Neural cell (in vitro differentiated cells): ENCODE results near the gene THYN1. TPM values are rescaled to one million over a fixed set of nuclear protein-coding genes. Genes with fewer than 3 reads are reported as not detected.

Experiments
- H2AFZ ChIP-seq: fragments of 200-600, 300-800 bp; sonication (generic), shearing (Covaris generic); 2 replicates; pipeline ENCODE4 v1.6.0; 2014; ENCODE audit warnings: low read depth, mild to moderate bottlenecking, antibody characterized with exemption, low read length, moderate library complexity
- H3F3A ChIP-seq: fragments of 200-600 bp; shearing (Covaris generic); 2 replicates; pipeline ENCODE4 v1.6.1; 2016; ENCODE audit warnings: mild to moderate bottlenecking, moderate library complexity, mixed read lengths, antibody characterized with exemption, low read length; ENCODE audit not compliant: insufficient read depth, poor library complexity, severe bottlenecking
- H3K27ac ChIP-seq: fragments of 200-600, 300-800 bp; sonication (generic), shearing (Covaris generic); 2 replicates; pipeline ENCODE4 v1.5.1; 2014; ENCODE audit warnings: mild to moderate bottlenecking, low read length, moderate library complexity
- H3K27me3 ChIP-seq: fragments of 300-800, 200-600 bp; sonication (generic), shearing (Covaris generic); 2 replicates; pipeline ENCODE4 v1.6.0; 2014; ENCODE audit warnings: mild to moderate bottlenecking, low read depth, low read length, moderate library complexity; ENCODE audit not compliant: insufficient read depth
- H3K36me3 ChIP-seq: fragments of 300-800, 200-600 bp; sonication (generic), shearing (Covaris generic); 2 replicates; pipeline ENCODE4 v1.5.1; 2014; ENCODE audit warnings: mild to moderate bottlenecking, antibody characterized with exemption, low read length, moderate library complexity; ENCODE audit not compliant: insufficient read depth
- H3K4me2 ChIP-seq: fragments of 300-800, 200-600 bp; sonication (generic), shearing (Covaris generic); 2 replicates; pipeline ENCODE4 v1.6.0; 2014; ENCODE audit warnings: mild to moderate bottlenecking, low read length
- H3K4me3 ChIP-seq: fragments of 300-800, 200-600 bp; sonication (generic), shearing (Covaris generic); 2 replicates; pipeline ENCODE4 v1.5.1; 2014; ENCODE audit warnings: mild to moderate bottlenecking, low read length, moderate library complexity
- H3K79me2 ChIP-seq: fragments of 200-600 bp; shearing (Covaris generic); replicated peaks from 2 replicates; pipeline ENCODE4 v1.6.0; 2014; ENCODE audit warnings: mild to moderate bottlenecking, low read length, moderate library complexity; ENCODE audit not compliant: insufficient read depth
- H3K9ac ChIP-seq: fragments of 300-800, 200-600 bp; sonication (generic), shearing (Covaris generic); 2 replicates; pipeline ENCODE4 v1.6.1; 2016; ENCODE audit warnings: mild to moderate bottlenecking, low read length, mixed read lengths
- H3K9me2 ChIP-seq: fragments of 200-600 bp; shearing (Covaris generic); 2 replicates; pipeline ENCODE4 v1.6.1; 2016; ENCODE audit warnings: mild to moderate bottlenecking, low read length, mixed read lengths; ENCODE audit not compliant: insufficient read depth
- H3K9me3 ChIP-seq: fragments of 200-600, 300-800 bp; sonication (generic), shearing (Covaris generic); 2 replicates; pipeline ENCODE4 v1.6.1; 2016; ENCODE audit warnings: mild to moderate bottlenecking, mixed run types, low read length, moderate library complexity, mixed read lengths
- H4K20me1 ChIP-seq: fragments of 200-600 bp; shearing (Covaris generic); 2 replicates; pipeline ENCODE4 v1.6.1; 2016; ENCODE audit warnings: mild to moderate bottlenecking, mixed run types; ENCODE audit not compliant: insufficient read depth
- EP300 ChIP-seq: fragments of 450-650 bp; conservative IDR thresholded peaks from 2 replicates; pipeline ENCODE4 v1.6.1; 2014; ENCODE audit warnings: antibody characterized with exemption, mild to moderate bottlenecking, moderate library complexity; ENCODE audit not compliant: poor library complexity, severe bottlenecking
- EZH2 ChIP-seq: fragments of 200-600, 300-800 bp; shearing (Covaris generic), sonication (generic); IDR thresholded peaks from 2 replicates; pipeline ENCODE4 v1.6.1; 2014; ENCODE audit warnings: antibody characterized with exemption, low read length, borderline replicate concordance, mild to moderate bottlenecking; ENCODE audit not compliant: insufficient read depth, poor library complexity, severe bottlenecking
- MXI1 ChIP-seq: fragments of 450-650 bp; conservative IDR thresholded peaks from 2 replicates; pipeline ENCODE4 v1.6.1; 2014; ENCODE audit warnings: antibody characterized with exemption, mild to moderate bottlenecking; ENCODE audit not compliant: poor library complexity, severe bottlenecking
- POLR2AphosphoS5 ChIP-seq: IDR thresholded peaks from 2 replicates; pipeline ENCODE4 v1.6.1; 2012
- RAD21 ChIP-seq: fragments of 450-650 bp; conservative IDR thresholded peaks from 2 replicates; pipeline ENCODE4 v1.6.1; 2014; ENCODE audit warnings: antibody characterized with exemption, mild to moderate bottlenecking, moderate library complexity
- SMC3 ChIP-seq: fragments of 450-650 bp; conservative IDR thresholded peaks from 2 replicates; pipeline ENCODE4 v1.6.1; 2014; ENCODE audit warnings: antibody characterized with exemption, mild to moderate bottlenecking, moderate library complexity; ENCODE audit not compliant: poor library complexity
- TAF1 ChIP-seq: IDR thresholded peaks from 2 replicates; pipeline ENCODE4 v1.6.1; 2012; ENCODE audit warnings: low read depth
- polyA plus RNA-seq: library from polyadenylated mRNA; depleted of rRNA; stranded (reverse); fragments of >200 nt; gene quantifications from 2 replicates; pipeline ENCODE4 v1.2.3, GENCODE V29; 2014
- TF ChIP-seq, protein P1 (sequence below): fragments of 450-650 bp; IDR thresholded peaks from 2 replicates; pipeline ENCODE4 v1.5.1; 2014; ENCODE audit warnings: antibody characterized with exemption, mild to moderate bottlenecking, moderate library complexity; ENCODE audit not compliant: poor library complexity, severe bottlenecking
- TF ChIP-seq, protein P2 (sequence below): IDR thresholded peaks from 2 replicates; pipeline ENCODE4 v1.6.1; 2012; ENCODE audit warnings: borderline replicate concordance

Gene THYN1
- polyA plus RNA-seq, 1 donor from 2014 or later = 164 TPM

DNA sequence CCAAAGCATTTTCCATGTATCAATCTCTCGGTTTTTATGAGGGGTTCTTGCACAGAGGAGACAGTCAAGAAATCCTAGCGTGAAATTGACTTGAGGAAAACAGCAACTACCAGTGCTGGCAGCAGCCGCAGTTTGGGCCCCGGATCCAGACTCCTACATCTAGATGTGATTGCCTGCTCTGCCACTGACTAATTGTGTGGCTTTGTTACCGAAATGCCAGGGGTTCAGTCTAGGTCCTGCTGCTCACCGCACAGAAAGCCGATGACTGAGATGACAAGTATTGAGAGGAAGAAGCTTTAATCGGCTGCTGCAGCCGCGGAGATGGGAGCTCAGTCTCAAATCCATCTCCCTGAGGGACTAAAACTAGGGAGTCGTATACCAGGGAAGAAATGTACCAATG is 14.8 kb upstream of the THYN1 start:
- no peaks in the 10 kb centered on the region for H3K9me2 ChIP-seq
- no peaks in the 10 kb centered on the region for H3F3A ChIP-seq
- no peaks in the 10 kb centered on the region for H4K20me1 ChIP-seq
- no peak overlapping the region for H3K4me2 ChIP-seq
- TF ChIP-seq, protein P1, sequence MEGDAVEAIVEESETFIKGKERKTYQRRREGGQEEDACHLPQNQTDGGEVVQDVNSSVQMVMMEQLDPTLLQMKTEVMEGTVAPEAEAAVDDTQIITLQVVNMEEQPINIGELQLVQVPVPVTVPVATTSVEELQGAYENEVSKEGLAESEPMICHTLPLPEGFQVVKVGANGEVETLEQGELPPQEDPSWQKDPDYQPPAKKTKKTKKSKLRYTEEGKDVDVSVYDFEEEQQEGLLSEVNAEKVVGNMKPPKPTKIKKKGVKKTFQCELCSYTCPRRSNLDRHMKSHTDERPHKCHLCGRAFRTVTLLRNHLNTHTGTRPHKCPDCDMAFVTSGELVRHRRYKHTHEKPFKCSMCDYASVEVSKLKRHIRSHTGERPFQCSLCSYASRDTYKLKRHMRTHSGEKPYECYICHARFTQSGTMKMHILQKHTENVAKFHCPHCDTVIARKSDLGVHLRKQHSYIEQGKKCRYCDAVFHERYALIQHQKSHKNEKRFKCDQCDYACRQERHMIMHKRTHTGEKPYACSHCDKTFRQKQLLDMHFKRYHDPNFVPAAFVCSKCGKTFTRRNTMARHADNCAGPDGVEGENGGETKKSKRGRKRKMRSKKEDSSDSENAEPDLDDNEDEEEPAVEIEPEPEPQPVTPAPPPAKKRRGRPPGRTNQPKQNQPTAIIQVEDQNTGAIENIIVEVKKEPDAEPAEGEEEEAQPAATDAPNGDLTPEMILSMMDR = no peak
- TF ChIP-seq EP300 (no peak), RAD21 (no peak), TAF1 (no peak), SMC3 (no peak), POLR2AphosphoS5 (no peak), EZH2 (no peak), MXI1 (no peak)
- TF ChIP-seq, protein P2, sequence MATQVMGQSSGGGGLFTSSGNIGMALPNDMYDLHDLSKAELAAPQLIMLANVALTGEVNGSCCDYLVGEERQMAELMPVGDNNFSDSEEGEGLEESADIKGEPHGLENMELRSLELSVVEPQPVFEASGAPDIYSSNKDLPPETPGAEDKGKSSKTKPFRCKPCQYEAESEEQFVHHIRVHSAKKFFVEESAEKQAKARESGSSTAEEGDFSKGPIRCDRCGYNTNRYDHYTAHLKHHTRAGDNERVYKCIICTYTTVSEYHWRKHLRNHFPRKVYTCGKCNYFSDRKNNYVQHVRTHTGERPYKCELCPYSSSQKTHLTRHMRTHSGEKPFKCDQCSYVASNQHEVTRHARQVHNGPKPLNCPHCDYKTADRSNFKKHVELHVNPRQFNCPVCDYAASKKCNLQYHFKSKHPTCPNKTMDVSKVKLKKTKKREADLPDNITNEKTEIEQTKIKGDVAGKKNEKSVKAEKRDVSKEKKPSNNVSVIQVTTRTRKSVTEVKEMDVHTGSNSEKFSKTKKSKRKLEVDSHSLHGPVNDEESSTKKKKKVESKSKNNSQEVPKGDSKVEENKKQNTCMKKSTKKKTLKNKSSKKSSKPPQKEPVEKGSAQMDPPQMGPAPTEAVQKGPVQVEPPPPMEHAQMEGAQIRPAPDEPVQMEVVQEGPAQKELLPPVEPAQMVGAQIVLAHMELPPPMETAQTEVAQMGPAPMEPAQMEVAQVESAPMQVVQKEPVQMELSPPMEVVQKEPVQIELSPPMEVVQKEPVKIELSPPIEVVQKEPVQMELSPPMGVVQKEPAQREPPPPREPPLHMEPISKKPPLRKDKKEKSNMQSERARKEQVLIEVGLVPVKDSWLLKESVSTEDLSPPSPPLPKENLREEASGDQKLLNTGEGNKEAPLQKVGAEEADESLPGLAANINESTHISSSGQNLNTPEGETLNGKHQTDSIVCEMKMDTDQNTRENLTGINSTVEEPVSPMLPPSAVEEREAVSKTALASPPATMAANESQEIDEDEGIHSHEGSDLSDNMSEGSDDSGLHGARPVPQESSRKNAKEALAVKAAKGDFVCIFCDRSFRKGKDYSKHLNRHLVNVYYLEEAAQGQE = no peak
- no peak overlapping the region for H3K27ac ChIP-seq
- H3K9me3 ChIP-seq = no peaks in the 10 kb centered on the region
- H3K27me3 ChIP-seq = no peaks in the 10 kb centered on the region
- H3K79me2 ChIP-seq = no peaks in the 10 kb centered on the region
- H3K36me3 ChIP-seq = peaks cover 4% of the 10 kb centered on the region
- no peak overlapping the region for H2AFZ ChIP-seq
- H3K4me3 ChIP-seq = no peak overlapping the region
- H3K9ac ChIP-seq = no peak overlapping the region

DNA sequence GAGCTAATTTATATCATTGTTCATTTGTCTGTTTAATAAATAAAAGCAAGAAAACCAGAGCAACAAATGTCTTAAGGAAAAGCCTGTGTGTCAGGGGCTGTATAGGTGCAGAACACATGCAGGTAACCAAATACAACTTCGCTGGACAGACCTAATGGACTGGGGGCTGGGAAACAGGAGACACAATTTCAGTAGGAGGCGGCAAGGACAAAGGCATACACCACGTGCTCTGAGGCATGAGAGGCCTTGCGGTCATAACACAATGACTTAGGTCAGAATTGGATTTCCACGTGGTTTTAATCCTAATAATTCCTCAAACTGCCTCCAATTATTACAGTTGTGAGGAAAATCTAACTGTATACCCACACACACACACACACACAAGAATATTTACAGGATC is 14.3 kb upstream of the THYN1 start:
- no peak overlapping the region for H3K4me3 ChIP-seq
- no peak overlapping the region for H3K27ac ChIP-seq
- H3K79me2 ChIP-seq = no peaks in the 10 kb centered on the region
- no peaks in the 10 kb centered on the region for H3K9me3 ChIP-seq
- H2AFZ ChIP-seq = no peak overlapping the region
- no peak for TF ChIP-seq MXI1
- no peak for TF ChIP-seq SMC3
- TF ChIP-seq POLR2AphosphoS5 = no peak
- TF ChIP-seq TAF1 = no peak
- TF ChIP-seq RAD21 = no peak
- TF ChIP-seq EP300 = no peak
- TF ChIP-seq, protein P2 = no peak
- TF ChIP-seq, protein P1 = no peak
- no peak for TF ChIP-seq EZH2
- peaks cover 4% of the 10 kb centered on the region for H3K36me3 ChIP-seq
- H3K4me2 ChIP-seq = no peak overlapping the region
- no peaks in the 10 kb centered on the region for H3K9me2 ChIP-seq
- no peaks in the 10 kb centered on the region for H3F3A ChIP-seq
- H3K27me3 ChIP-seq = no peaks in the 10 kb centered on the region
- H3K9ac ChIP-seq = no peak overlapping the region
- no peaks in the 10 kb centered on the region for H4K20me1 ChIP-seq
